Neural progenitor cell (in vitro differentiated cells): Measurements from ENCODE around the gene MAD2L1BP. TPM values are rescaled to one million over a fixed set of nuclear protein-coding genes. Genes with fewer than 3 reads are reported as not detected.

Source experiments
- DNase-seq: peaks from one replicate; pipeline ENCODE4 v3.0.0-alpha.2; 2016; ENCODE audit warnings: low spot score
- H2AFZ ChIP-seq: fragments of 200-600 bp; sonication (generic); replicated peaks from 2 replicates; pipeline ENCODE4 v1.6.1; 2016; ENCODE audit warnings: antibody characterized with exemption
- H3F3A ChIP-seq: fragments of 200-600 bp; sonication (generic); 2 replicates; pipeline ENCODE4 v1.6.1; 2016; ENCODE audit warnings: antibody characterized with exemption, low read depth
- H3K27ac ChIP-seq: fragments of 200-600 bp; sonication (generic); 2 replicates; pipeline ENCODE4 v1.5.1; 2016; ENCODE audit warnings: mild to moderate bottlenecking
- H3K27me3 ChIP-seq: fragments of 200-600 bp; sonication (generic); 2 replicates; pipeline ENCODE4 v1.6.1; 2016; ENCODE audit warnings: mild to moderate bottlenecking, moderate library complexity
- H3K36me3 ChIP-seq: fragments of 200-600 bp; sonication (generic); 2 replicates; pipeline ENCODE4 v1.5.1; 2016
- H3K4me1 ChIP-seq: fragments of 200-600 bp; sonication (generic); 2 replicates; pipeline ENCODE4 v1.6.1; 2016; ENCODE audit warnings: mixed run types
- H3K4me2 ChIP-seq: fragments of 200-600 bp; sonication (generic); 2 replicates; pipeline ENCODE4 v1.6.1; 2016
- H3K4me3 ChIP-seq: fragments of 200-600 bp; sonication (generic); 2 replicates; pipeline ENCODE4 v1.5.1; 2016
- H3K79me2 ChIP-seq: fragments of 200-600 bp; sonication (generic); 2 replicates; pipeline ENCODE4 v1.6.1; 2016; ENCODE audit warnings: low read depth
- H3K9ac ChIP-seq: fragments of 200-600 bp; sonication (generic); 2 replicates; pipeline ENCODE4 v1.6.1; 2016
- H3K9me3 ChIP-seq: fragments of 200-600 bp; sonication (generic); 2 replicates; pipeline ENCODE4 v1.5.1; 2016; ENCODE audit warnings: low read depth
- H4K20me1 ChIP-seq: fragments of 200-600 bp; sonication (generic); 2 replicates; pipeline ENCODE4 v1.6.1; 2016; ENCODE audit warnings: low read depth
- H3K27ac Mint-ChIP-seq: 3 replicates; pipeline ENCODE4 v1.8.0; 2021; ENCODE audit warnings: mixed read lengths
- H3K27me3 Mint-ChIP-seq: 2 replicates; pipeline ENCODE4 v1.8.0; 2022; ENCODE audit warnings: low read depth, mild to moderate bottlenecking, inconsistent platforms, moderate library complexity, mixed read lengths; ENCODE audit not compliant: insufficient read depth
- H3K36me3 Mint-ChIP-seq: 3 replicates; pipeline ENCODE4 v1.8.0; 2021; ENCODE audit warnings: mixed read lengths
- H3K4me1 Mint-ChIP-seq: 3 replicates; pipeline ENCODE4 v1.8.0; 2021; ENCODE audit warnings: mixed read lengths
- H3K4me3 Mint-ChIP-seq: 3 replicates; pipeline ENCODE4 v1.8.0; 2021; ENCODE audit warnings: mild to moderate bottlenecking, moderate library complexity, mixed read lengths
- H3K9me3 Mint-ChIP-seq: 3 replicates; pipeline ENCODE4 v1.8.0; 2020; ENCODE audit warnings: mixed read lengths
- CTCF ChIP-seq: fragments of 200-600 bp; sonication (generic); IDR thresholded peaks from 2 replicates; pipeline ENCODE4 v1.5.1; 2017; ENCODE audit warnings: antibody characterized with exemption, mild to moderate bottlenecking
- EZH2 ChIP-seq: fragments of 200-600 bp; sonication (generic); IDR thresholded peaks from 2 replicates; pipeline ENCODE4 v1.6.1; 2017; ENCODE audit warnings: antibody characterized with exemption, mild to moderate bottlenecking, moderate library complexity
- EZH2phosphoT487 ChIP-seq: fragments of 200-600 bp; sonication (generic); IDR thresholded peaks from 2 replicates; pipeline ENCODE4 v1.6.1; 2017; ENCODE audit warnings: antibody characterized with exemption
- total RNA-seq: library from RNA; depleted of rRNA; stranded (reverse); fragments of >200 nt; gene quantifications from 2 replicates; pipeline ENCODE4 v1.2.3, GENCODE V29; 2015; ENCODE audit warnings: low replicate concordance

The MAD2L1BP gene
- total RNA-seq, 1 donor from 2014 or later = 52.0 TPM

GRCh38 chr6:43679057-43679456 lies 43.4 kb downstream of the MAD2L1BP start:
- Mint-ChIP-seq H3K27ac (no peak overlapping the region), H3K9me3 (no peaks in the 10 kb centered on the region), H3K4me1 (peaks cover 7% of the 10 kb centered on the region), H3K36me3 (peaks cover 26% of the 10 kb centered on the region), H3K27me3 (peaks cover 3% of the 10 kb centered on the region), H3K4me3 (no peak overlapping the region)
- Histone ChIP-seq H3K4me1 (no peaks in the 10 kb centered on the region), H3F3A (no peaks in the 10 kb centered on the region), H3K27ac (no peak overlapping the region), H3K27me3 (no peaks in the 10 kb centered on the region), H3K79me2 (peaks cover 43% of the 10 kb centered on the region), H3K9ac (no peak overlapping the region), H2AFZ (no peak overlapping the region), H3K4me3 (no peak overlapping the region), H3K36me3 (no peaks in the 10 kb centered on the region), H4K20me1 (peaks cover 40% of the 10 kb centered on the region), H3K4me2 (no peak overlapping the region), H3K9me3 (no peaks in the 10 kb centered on the region)
- no peak for DNase-seq
- TF ChIP-seq EZH2 (no peak), CTCF (no peak)

GRCh38 chr6:43680308-43681200 lies 44.9 kb downstream of the MAD2L1BP start:
- Histone ChIP-seq H3F3A (no peaks in the 10 kb centered on the region), H3K4me2 (no peak overlapping the region), H3K9ac (no peak overlapping the region), H3K9me3 (no peaks in the 10 kb centered on the region), H3K79me2 (peaks cover 58% of the 10 kb centered on the region), H2AFZ (no peak overlapping the region), H3K4me3 (no peak overlapping the region), H3K27me3 (no peaks in the 10 kb centered on the region), H3K27ac (no peak overlapping the region), H3K36me3 (no peaks in the 10 kb centered on the region), H4K20me1 (peaks cover 51% of the 10 kb centered on the region), H3K4me1 (peaks cover under 1% of the 10 kb centered on the region)
- H3K9me3 Mint-ChIP-seq = no peaks in the 10 kb centered on the region
- H3K27me3 Mint-ChIP-seq = peaks cover 3% of the 10 kb centered on the region
- H3K27ac Mint-ChIP-seq = no peak overlapping the region
- H3K36me3 Mint-ChIP-seq = peaks cover 21% of the 10 kb centered on the region
- peaks cover 7% of the 10 kb centered on the region for H3K4me1 Mint-ChIP-seq
- no peak for DNase-seq
- H3K4me3 Mint-ChIP-seq = no peak overlapping the region
- TF ChIP-seq EZH2phosphoT487 (no peak), CTCF (no peak), EZH2 (no peak)

- Mint-ChIP-seq H3K4me1 (peaks cover 10% of the 10 kb centered on the region), H3K27me3 (peaks cover 3% of the 10 kb centered on the region), H3K27ac (no peak overlapping the region), H3K36me3 (peaks cover 21% of the 10 kb centered on the region), H3K4me3 (no peak overlapping the region), H3K9me3 (no peaks in the 10 kb centered on the region)
- H2AFZ ChIP-seq = no peak overlapping the region
- H3K79me2 ChIP-seq = peaks cover 66% of the 10 kb centered on the region
- H4K20me1 ChIP-seq = peaks cover 59% of the 10 kb centered on the region
- no peaks in the 10 kb centered on the region for H3K27me3 ChIP-seq
- peaks cover 8% of the 10 kb centered on the region for H3K4me1 ChIP-seq
- DNase-seq = no peak
- H3F3A ChIP-seq = no peaks in the 10 kb centered on the region
- no peak for TF ChIP-seq CTCF
- TF ChIP-seq EZH2phosphoT487 = no peak
- TF ChIP-seq EZH2 = no peak
- H3K9me3 ChIP-seq = no peaks in the 10 kb centered on the region
- H3K4me2 ChIP-seq = no peak overlapping the region
- H3K4me3 ChIP-seq = no peak overlapping the region
- no peak overlapping the region for H3K9ac ChIP-seq
- H3K27ac ChIP-seq = no peak overlapping the region
- H3K36me3 ChIP-seq = no peaks in the 10 kb centered on the region
Observed at GRCh38 chr6:43681303-43681702, 45.7 kb downstream of the MAD2L1BP start.
